ENCODE measurements around the gene PRRC2C. TPM values are rescaled to one million over a fixed set of nuclear protein-coding genes. Genes with fewer than 3 reads are reported as not detected.

The PRRC2C gene
- total and polyA plus RNA-seq, 4 donors = 13.6 to 41.9 (median 34.4) TPM

DNA sequence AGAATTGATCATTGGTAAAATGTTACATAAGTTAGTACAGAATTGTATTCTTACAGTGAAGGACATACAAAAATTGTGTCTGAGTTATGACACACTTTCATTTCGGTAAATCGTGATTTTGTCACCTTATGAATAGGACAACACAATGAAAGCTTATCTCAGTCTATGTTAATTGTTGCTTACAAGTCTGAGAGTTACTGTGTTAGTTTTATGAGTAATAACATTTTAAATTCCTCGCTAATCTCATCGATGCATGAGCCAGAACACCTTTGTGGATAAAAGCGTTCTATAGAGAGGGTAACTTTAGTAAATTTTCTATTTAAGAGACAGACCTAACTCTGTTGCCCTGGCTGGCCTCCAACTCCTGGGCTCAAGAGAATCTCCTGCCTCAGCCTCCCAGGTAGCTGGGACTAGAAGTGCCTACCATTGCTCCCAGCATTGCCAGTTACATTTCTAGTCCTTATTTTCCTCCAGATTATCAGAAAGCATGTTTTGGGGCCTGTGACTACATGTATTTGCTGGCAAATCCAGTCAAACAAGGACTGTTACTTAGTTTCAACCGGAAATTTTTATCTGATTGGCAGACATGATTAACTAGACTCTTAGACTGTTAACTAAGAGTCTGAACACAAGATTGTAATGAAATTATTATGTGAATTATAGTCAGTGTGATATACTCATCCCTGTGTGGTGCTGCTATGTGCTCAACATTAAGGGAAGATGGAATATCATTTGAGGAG is 3.0 kb downstream of the PRRC2C start:
- DNase-seq (ENCODE audit: low spot score) = no peak
- TF ChIP-seq GABPA (IDR thresholded peaks at IDR 0.05 in 1 of 2, conservative IDR thresholded peaks at IDR 0.05 in 1 of 2) (no peak), YY1 (IDR thresholded peaks at IDR 0.05) (no peak), HNF4G (IDR thresholded peaks at IDR 0.05) (no peak), CTCF (IDR thresholded peaks at IDR 0.05; ENCODE audit: low read depth, low read length, missing input control) (no peak), HNF4A (conservative IDR thresholded peaks at IDR 0.05) (no peak), NR2F2 (IDR thresholded peaks at IDR 0.05) (no peak), RAD21 (IDR thresholded peaks at IDR 0.05) (no peak), FOXA2 (IDR thresholded peaks at IDR 0.05) (no peak), RXRA (IDR thresholded peaks at IDR 0.05) (no peak), TAF1 (conservative IDR thresholded peaks at IDR 0.05) (no peak), FOXA1 (IDR thresholded peaks at IDR 0.05) (no peak), ATF3 (IDR thresholded peaks at IDR 0.05) (no peak), SP1 (IDR thresholded peaks at IDR 0.05) (no peak)
- TF ChIP-seq, protein P1, sequence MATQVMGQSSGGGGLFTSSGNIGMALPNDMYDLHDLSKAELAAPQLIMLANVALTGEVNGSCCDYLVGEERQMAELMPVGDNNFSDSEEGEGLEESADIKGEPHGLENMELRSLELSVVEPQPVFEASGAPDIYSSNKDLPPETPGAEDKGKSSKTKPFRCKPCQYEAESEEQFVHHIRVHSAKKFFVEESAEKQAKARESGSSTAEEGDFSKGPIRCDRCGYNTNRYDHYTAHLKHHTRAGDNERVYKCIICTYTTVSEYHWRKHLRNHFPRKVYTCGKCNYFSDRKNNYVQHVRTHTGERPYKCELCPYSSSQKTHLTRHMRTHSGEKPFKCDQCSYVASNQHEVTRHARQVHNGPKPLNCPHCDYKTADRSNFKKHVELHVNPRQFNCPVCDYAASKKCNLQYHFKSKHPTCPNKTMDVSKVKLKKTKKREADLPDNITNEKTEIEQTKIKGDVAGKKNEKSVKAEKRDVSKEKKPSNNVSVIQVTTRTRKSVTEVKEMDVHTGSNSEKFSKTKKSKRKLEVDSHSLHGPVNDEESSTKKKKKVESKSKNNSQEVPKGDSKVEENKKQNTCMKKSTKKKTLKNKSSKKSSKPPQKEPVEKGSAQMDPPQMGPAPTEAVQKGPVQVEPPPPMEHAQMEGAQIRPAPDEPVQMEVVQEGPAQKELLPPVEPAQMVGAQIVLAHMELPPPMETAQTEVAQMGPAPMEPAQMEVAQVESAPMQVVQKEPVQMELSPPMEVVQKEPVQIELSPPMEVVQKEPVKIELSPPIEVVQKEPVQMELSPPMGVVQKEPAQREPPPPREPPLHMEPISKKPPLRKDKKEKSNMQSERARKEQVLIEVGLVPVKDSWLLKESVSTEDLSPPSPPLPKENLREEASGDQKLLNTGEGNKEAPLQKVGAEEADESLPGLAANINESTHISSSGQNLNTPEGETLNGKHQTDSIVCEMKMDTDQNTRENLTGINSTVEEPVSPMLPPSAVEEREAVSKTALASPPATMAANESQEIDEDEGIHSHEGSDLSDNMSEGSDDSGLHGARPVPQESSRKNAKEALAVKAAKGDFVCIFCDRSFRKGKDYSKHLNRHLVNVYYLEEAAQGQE (IDR thresholded peaks at IDR 0.05) = no peak
- TF ChIP-seq, protein P2, sequence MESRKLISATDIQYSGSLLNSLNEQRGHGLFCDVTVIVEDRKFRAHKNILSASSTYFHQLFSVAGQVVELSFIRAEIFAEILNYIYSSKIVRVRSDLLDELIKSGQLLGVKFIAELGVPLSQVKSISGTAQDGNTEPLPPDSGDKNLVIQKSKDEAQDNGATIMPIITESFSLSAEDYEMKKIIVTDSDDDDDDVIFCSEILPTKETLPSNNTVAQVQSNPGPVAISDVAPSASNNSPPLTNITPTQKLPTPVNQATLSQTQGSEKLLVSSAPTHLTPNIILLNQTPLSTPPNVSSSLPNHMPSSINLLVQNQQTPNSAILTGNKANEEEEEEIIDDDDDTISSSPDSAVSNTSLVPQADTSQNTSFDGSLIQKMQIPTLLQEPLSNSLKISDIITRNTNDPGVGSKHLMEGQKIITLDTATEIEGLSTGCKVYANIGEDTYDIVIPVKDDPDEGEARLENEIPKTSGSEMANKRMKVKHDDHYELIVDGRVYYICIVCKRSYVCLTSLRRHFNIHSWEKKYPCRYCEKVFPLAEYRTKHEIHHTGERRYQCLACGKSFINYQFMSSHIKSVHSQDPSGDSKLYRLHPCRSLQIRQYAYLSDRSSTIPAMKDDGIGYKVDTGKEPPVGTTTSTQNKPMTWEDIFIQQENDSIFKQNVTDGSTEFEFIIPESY (IDR thresholded peaks at IDR 0.05) = no peak
- TF ChIP-seq, protein P3, sequence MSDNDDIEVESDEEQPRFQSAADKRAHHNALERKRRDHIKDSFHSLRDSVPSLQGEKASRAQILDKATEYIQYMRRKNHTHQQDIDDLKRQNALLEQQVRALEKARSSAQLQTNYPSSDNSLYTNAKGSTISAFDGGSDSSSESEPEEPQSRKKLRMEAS (IDR thresholded peaks at IDR 0.05) = no peak
- 68% methylated on average over 6 of the region's 6 CpGs for WGBS
- H3K27ac ChIP-seq (ENCODE audit: low read depth in 1 of 2, low read length in 2 of 2) = no peak overlapping the region
- H3K4me1 ChIP-seq (ENCODE audit: control insufficient read depth in 4 of 4, insufficient read depth in 4 of 4, low read length in 3 of 4) = peaks cover 5 to 25% (median 16%) of the 10 kb centered on the region in 4 donors
- no peak overlapping the region for H3K9ac ChIP-seq (ENCODE audit: low read depth in 1 of 2, low read length in 2 of 2)
- no peaks in the 10 kb centered on the region for H3K9me3 ChIP-seq (ENCODE audit: control insufficient read depth in 4 of 4, low read length in 3 of 4)
- H3K4me3 ChIP-seq (ENCODE audit: low read depth in 1 of 3, low read length in 3 of 3) = no peak overlapping the region
- H3K36me3 ChIP-seq (ENCODE audit: control insufficient read depth in 4 of 4, insufficient read depth in 3 of 4, low read depth in 1 of 4, low read length in 3 of 4) = no peaks in the 10 kb centered on the region
- H3K27me3 ChIP-seq (ENCODE audit: control insufficient read depth in 4 of 4, insufficient read depth in 4 of 4, low read length in 3 of 4) = no peaks in the 10 kb centered on the region

Data from liver (tissue), 9 donors.